ENCODE results near the gene AUTS2.

AUTS2 gene

DNA sequence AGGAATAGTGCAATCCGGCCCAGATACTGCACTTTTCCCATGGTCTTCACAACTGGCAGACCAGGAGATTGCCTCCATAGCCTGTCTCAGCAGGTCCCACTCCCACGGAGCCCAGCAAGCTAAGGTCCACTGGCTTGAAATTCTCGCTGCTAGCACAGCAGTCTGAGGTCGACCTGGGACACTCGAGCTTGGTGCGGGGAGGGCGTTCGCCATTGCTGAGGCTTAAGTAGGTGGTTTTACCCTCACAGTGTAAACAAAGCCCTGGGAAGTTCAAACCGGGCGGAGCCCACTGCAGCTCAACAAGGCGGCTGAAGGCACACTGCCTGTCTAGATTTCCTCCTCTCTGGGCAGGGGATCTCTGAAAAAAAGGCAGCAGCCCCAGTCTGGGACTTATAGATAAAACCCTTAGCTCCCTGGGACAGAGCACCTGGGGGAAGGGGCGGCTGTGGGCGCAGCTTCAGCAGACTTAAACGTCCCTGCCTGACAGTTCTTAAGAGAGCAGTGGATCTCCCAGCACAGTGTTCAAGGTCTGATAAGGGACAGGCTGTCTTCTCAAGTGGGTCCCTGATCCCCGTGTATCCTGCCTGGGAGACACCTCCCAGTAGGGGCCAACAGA is 1240.1 kb downstream of the AUTS2 start:
- H3K27ac ChIP-seq: peak overlapping the region; percentile 28; the same call in 1 of the 2 replicates
- peaks cover 7% of the 10 kb centered on the region for H3K9me3 ChIP-seq (ENCODE audit: severe bottlenecking)
- no peaks in the 10 kb centered on the region for H3K27me3 ChIP-seq (ENCODE audit: insufficient read depth, low read depth, severe bottlenecking)
- DNase-seq: peak; percentile 59
- TF ChIP-seq, protein P1, sequence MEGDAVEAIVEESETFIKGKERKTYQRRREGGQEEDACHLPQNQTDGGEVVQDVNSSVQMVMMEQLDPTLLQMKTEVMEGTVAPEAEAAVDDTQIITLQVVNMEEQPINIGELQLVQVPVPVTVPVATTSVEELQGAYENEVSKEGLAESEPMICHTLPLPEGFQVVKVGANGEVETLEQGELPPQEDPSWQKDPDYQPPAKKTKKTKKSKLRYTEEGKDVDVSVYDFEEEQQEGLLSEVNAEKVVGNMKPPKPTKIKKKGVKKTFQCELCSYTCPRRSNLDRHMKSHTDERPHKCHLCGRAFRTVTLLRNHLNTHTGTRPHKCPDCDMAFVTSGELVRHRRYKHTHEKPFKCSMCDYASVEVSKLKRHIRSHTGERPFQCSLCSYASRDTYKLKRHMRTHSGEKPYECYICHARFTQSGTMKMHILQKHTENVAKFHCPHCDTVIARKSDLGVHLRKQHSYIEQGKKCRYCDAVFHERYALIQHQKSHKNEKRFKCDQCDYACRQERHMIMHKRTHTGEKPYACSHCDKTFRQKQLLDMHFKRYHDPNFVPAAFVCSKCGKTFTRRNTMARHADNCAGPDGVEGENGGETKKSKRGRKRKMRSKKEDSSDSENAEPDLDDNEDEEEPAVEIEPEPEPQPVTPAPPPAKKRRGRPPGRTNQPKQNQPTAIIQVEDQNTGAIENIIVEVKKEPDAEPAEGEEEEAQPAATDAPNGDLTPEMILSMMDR (IDR thresholded peaks at IDR 0.05; ENCODE audit: low read depth, low read length): no peak
- H3K36me3 ChIP-seq: no peaks in the 10 kb centered on the region
- H3K4me3 ChIP-seq (ENCODE audit: low read depth, low read length): peak overlapping the region; percentile 9
